ENCODE results near the gene DNASE1L1. TPM values are rescaled to one million over a fixed set of nuclear protein-coding genes. Genes with fewer than 3 reads are reported as not detected.

The DNASE1L1 gene
- total RNA-seq, 1 donor from 2014 or later: 35.1 TPM

- no peak overlapping the region for H3K4me2 ChIP-seq (ENCODE audit: low read length)
- no peak overlapping the region for H3K4me3 ChIP-seq (ENCODE audit: insufficient read depth, low read depth, low read length)
- Mint-ChIP-seq H3K4me1 (ENCODE audit: low read depth, unreplicated experiment) (peaks cover 4% of the 10 kb centered on the region), H3K27ac (ENCODE audit: unreplicated experiment) (no peak overlapping the region), H3K4me3 (ENCODE audit: unreplicated experiment) (peak overlapping the region; percentile 34), H3K36me3 (ENCODE audit: low read depth, unreplicated experiment) (no peaks in the 10 kb centered on the region), H3K27me3 (ENCODE audit: low read depth, unreplicated experiment) (no peaks in the 10 kb centered on the region), H3K9me3 (ENCODE audit: unreplicated experiment) (no peaks in the 10 kb centered on the region)
- H2AFZ ChIP-seq (ENCODE audit: low read depth, low read length): no peak overlapping the region
- H3K36me3 ChIP-seq (ENCODE audit: insufficient read depth, low read length): no peaks in the 10 kb centered on the region
- no peak overlapping the region for H3K9ac ChIP-seq (ENCODE audit: low read length)
- peaks cover 24% of the 10 kb centered on the region for H4K20me1 ChIP-seq (ENCODE audit: insufficient read depth, low read length)
- FAIRE-seq (no peak), DNase-seq (ENCODE audit: low read depth) (no peak)
- TF ChIP-seq CTCF (IDR thresholded peaks at IDR 0.05; ENCODE audit: insufficient read depth, low read depth, low read length) (no peak), EZH2 (IDR thresholded peaks at IDR 0.05; ENCODE audit: insufficient read depth, low read length) (no peak)
- no peak overlapping the region for H3K27ac ChIP-seq (ENCODE audit: low read depth, low read length)
- H3K79me2 ChIP-seq (ENCODE audit: insufficient read depth, low read length): peaks cover 60% of the 10 kb centered on the region
- H3K9me3 ChIP-seq (ENCODE audit: insufficient read depth, low read depth, low read length): no peaks in the 10 kb centered on the region
- no peaks in the 10 kb centered on the region for H3K27me3 ChIP-seq (ENCODE audit: insufficient read depth, low read length)
- H3K4me1 ChIP-seq (ENCODE audit: insufficient read depth, low read length): peaks cover 20% of the 10 kb centered on the region
Measured at GRCh38 chrX:154376774-154377173, 32.3 kb downstream of the DNASE1L1 start.

GRCh38 chrX:154375156-154375504 lies 33.9 kb downstream of the DNASE1L1 start:
- H3K27ac Mint-ChIP-seq (ENCODE audit: unreplicated experiment): no peak overlapping the region
- peak overlapping the region; percentile 28 for H3K4me3 ChIP-seq (ENCODE audit: insufficient read depth, low read depth, low read length)
- H3K79me2 ChIP-seq (ENCODE audit: insufficient read depth, low read length): peaks cover 65% of the 10 kb centered on the region
- peak overlapping the region; percentile 82 for H3K4me2 ChIP-seq (ENCODE audit: low read length)
- peak overlapping the region; percentile 65 for H3K9ac ChIP-seq (ENCODE audit: low read length)
- peaks cover under 1% of the 10 kb centered on the region for H3K36me3 ChIP-seq (ENCODE audit: insufficient read depth, low read length)
- peak overlapping the region; percentile 75 for H3K4me3 Mint-ChIP-seq (ENCODE audit: unreplicated experiment)
- peak overlapping the region; percentile 26 for H3K27ac ChIP-seq (ENCODE audit: low read depth, low read length)
- H3K4me1 Mint-ChIP-seq (ENCODE audit: low read depth, unreplicated experiment): peaks cover 4% of the 10 kb centered on the region
- no peaks in the 10 kb centered on the region for H3K9me3 ChIP-seq (ENCODE audit: insufficient read depth, low read depth, low read length)
- DNase-seq (ENCODE audit: low read depth): no peak
- peaks cover under 1% of the 10 kb centered on the region for H3K36me3 Mint-ChIP-seq (ENCODE audit: low read depth, unreplicated experiment)
- TF ChIP-seq CTCF (IDR thresholded peaks at IDR 0.05; ENCODE audit: insufficient read depth, low read depth, low read length) (no peak), EZH2 (IDR thresholded peaks at IDR 0.05; ENCODE audit: insufficient read depth, low read length) (no peak)
- peaks cover 13% of the 10 kb centered on the region for H3K4me1 ChIP-seq (ENCODE audit: insufficient read depth, low read length)
- H3K9me3 Mint-ChIP-seq (ENCODE audit: unreplicated experiment): no peaks in the 10 kb centered on the region
- H4K20me1 ChIP-seq (ENCODE audit: insufficient read depth, low read length): peaks cover 16% of the 10 kb centered on the region
- FAIRE-seq: no peak
- H2AFZ ChIP-seq (ENCODE audit: low read depth, low read length): no peak overlapping the region
- no peaks in the 10 kb centered on the region for H3K27me3 ChIP-seq (ENCODE audit: insufficient read depth, low read length)
- no peaks in the 10 kb centered on the region for H3K27me3 Mint-ChIP-seq (ENCODE audit: low read depth, unreplicated experiment)

- Histone ChIP-seq H3K79me2 (ENCODE audit: insufficient read depth, low read length) (peaks cover 65% of the 10 kb centered on the region), H3K4me1 (ENCODE audit: insufficient read depth, low read length) (peaks cover 10% of the 10 kb centered on the region), H3K9me3 (ENCODE audit: insufficient read depth, low read depth, low read length) (no peaks in the 10 kb centered on the region), H3K27ac (ENCODE audit: low read depth, low read length) (peak within 1 kb of the TSS; percentile 26), H3K36me3 (ENCODE audit: insufficient read depth, low read length) (peaks cover 4% of the 10 kb centered on the region), H3K9ac (ENCODE audit: low read length) (peak within 1 kb of the TSS; percentile 85), H3K27me3 (ENCODE audit: insufficient read depth, low read length) (no peaks in the 10 kb centered on the region), H2AFZ (ENCODE audit: low read depth, low read length) (no peak within 1 kb of the TSS), H3K4me3 (ENCODE audit: insufficient read depth, low read depth, low read length) (peak within 1 kb of the TSS; percentile 79), H4K20me1 (ENCODE audit: insufficient read depth, low read length) (peaks cover 17% of the 10 kb centered on the region), H3K4me2 (ENCODE audit: low read length) (peak within 1 kb of the TSS; percentile 92)
- Mint-ChIP-seq H3K27me3 (ENCODE audit: low read depth, unreplicated experiment) (no peaks in the 10 kb centered on the region), H3K4me1 (ENCODE audit: low read depth, unreplicated experiment) (peaks cover 3% of the 10 kb centered on the region), H3K9me3 (ENCODE audit: unreplicated experiment) (no peaks in the 10 kb centered on the region), H3K27ac (ENCODE audit: unreplicated experiment) (peak within 1 kb of the TSS; percentile 20), H3K4me3 (ENCODE audit: unreplicated experiment) (peak within 1 kb of the TSS; percentile 83), H3K36me3 (ENCODE audit: low read depth, unreplicated experiment) (peaks cover 6% of the 10 kb centered on the region)
- no peak for FAIRE-seq
- no peak for DNase-seq (ENCODE audit: low read depth)
- TF ChIP-seq CTCF (IDR thresholded peaks at IDR 0.05; ENCODE audit: insufficient read depth, low read depth, low read length): no peak
- no peak for TF ChIP-seq EZH2 (IDR thresholded peaks at IDR 0.05; ENCODE audit: insufficient read depth, low read length)
Measured at GRCh38 chrX:154374313-154375155, 34.5 kb downstream of the DNASE1L1 start, which contains the start of gene FLNA. FLNA (minus strand) TSS chrX:154374634; CDS start chrX:154371245, 3,389 bp downstream.
